ENCODE measurements around the gene FBN1.

DNA sequence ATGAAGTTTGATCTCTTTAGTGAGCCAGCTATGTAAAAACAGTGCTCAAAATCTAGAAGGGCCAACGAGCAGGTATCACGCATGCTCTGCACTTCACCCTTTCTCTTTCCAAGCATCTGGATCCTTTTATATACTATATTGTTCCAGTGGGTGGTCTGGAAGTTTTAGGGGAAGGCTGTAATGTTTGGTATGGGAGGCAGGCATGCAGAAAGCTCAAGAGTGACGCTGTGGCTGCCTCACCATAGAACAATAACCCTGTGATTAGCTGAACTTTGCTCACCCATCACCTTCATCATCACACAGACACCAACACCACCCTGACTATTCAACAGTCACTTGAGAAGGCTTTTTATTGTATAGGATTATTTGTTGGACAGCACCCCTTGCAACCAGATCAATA lies 81.6 kb downstream of the FBN1 start:
- TF ChIP-seq, protein P1, sequence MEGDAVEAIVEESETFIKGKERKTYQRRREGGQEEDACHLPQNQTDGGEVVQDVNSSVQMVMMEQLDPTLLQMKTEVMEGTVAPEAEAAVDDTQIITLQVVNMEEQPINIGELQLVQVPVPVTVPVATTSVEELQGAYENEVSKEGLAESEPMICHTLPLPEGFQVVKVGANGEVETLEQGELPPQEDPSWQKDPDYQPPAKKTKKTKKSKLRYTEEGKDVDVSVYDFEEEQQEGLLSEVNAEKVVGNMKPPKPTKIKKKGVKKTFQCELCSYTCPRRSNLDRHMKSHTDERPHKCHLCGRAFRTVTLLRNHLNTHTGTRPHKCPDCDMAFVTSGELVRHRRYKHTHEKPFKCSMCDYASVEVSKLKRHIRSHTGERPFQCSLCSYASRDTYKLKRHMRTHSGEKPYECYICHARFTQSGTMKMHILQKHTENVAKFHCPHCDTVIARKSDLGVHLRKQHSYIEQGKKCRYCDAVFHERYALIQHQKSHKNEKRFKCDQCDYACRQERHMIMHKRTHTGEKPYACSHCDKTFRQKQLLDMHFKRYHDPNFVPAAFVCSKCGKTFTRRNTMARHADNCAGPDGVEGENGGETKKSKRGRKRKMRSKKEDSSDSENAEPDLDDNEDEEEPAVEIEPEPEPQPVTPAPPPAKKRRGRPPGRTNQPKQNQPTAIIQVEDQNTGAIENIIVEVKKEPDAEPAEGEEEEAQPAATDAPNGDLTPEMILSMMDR (IDR thresholded peaks at IDR 0.05) = no peak
- TF ChIP-seq EZH2 (IDR thresholded peaks at IDR 0.05) = no peak

Measured in neural progenitor cell (in vitro differentiated cells).